Epithelial cell of proximal tubule (primary cell): ENCODE results near the gene USP37. TPM values are rescaled to one million over a fixed set of nuclear protein-coding genes. Genes with fewer than 3 reads are reported as not detected.
A peak's percentile ranks its signal among the peaks of the same experiment; 100 is the strongest.

Experiments used
- DNase-seq: peaks from one replicate; pipeline ENCODE4 v3.0.0-alpha.2; 2011; ENCODE audit warnings: low read depth
- H3K4me3 ChIP-seq: 2 replicates; pipeline ENCODE4 v1.5.1; 2011; ENCODE audit warnings: low read depth, mild to moderate bottlenecking, low read length
- total RNA-seq: library from RNA; depleted of rRNA; stranded (reverse); fragments of >200 nt; gene quantifications from 2 replicates; pipeline ENCODE4 v1.2.3, GENCODE V29; 2015
- TF ChIP-seq, protein P1 (sequence below): conservative IDR thresholded peaks from 2 replicates; pipeline ENCODE4 v1.5.1; 2012; ENCODE audit warnings: low read depth, mild to moderate bottlenecking, low read length

The USP37 gene
- total RNA-seq, 1 donor from 2014 or later: 14.9 TPM

DNA sequence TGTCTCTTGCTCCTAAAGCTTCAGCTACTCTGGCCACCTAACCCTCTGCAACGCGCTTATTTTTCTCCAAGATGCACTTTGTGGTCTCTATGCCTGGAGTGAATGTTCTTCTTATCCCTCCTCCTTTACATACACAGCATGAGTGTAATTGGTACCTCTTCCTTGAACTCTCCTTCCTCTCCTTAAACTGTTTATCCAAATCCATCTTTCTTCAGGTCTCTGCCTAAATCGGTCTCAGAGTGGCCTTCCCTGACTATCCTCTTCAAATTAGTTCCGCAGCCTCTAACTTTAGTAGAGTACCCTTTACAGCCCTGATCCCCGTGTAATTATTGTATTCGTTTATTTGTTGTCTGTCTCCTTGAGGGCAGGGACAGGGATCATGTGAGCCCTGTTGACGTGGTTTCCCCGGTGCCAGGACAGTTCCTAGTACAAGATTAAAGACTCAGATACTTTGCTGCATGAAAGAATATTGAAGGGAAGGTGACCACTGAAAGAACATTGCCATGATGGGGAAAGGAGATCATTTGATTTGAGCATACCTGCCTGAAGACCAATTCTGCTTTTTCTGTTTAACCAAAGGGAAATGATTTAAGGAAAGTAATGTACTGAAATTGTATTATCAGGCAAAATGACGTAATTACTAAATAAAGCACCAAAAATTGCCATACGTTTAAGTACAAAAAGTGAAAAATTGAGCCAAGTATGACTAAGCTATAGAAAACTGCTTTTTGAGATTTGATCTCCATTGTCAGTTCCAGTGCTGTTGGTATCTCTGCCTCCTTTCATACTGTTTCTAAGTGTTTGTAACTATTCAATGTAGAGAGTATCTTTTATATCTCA is 1.7 kb upstream of the USP37 start:
- DNase-seq: peak; percentile 39
- TF ChIP-seq, protein P1, sequence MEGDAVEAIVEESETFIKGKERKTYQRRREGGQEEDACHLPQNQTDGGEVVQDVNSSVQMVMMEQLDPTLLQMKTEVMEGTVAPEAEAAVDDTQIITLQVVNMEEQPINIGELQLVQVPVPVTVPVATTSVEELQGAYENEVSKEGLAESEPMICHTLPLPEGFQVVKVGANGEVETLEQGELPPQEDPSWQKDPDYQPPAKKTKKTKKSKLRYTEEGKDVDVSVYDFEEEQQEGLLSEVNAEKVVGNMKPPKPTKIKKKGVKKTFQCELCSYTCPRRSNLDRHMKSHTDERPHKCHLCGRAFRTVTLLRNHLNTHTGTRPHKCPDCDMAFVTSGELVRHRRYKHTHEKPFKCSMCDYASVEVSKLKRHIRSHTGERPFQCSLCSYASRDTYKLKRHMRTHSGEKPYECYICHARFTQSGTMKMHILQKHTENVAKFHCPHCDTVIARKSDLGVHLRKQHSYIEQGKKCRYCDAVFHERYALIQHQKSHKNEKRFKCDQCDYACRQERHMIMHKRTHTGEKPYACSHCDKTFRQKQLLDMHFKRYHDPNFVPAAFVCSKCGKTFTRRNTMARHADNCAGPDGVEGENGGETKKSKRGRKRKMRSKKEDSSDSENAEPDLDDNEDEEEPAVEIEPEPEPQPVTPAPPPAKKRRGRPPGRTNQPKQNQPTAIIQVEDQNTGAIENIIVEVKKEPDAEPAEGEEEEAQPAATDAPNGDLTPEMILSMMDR: no peak

GRCh38 chr2:218569038-218569431 is 884 bp upstream of the USP37 start:
- DNase-seq: peak; percentile 32
- TF ChIP-seq, protein P1: no peak
- H3K4me3 ChIP-seq: peak overlapping the region; percentile 77

More for the DNA sequence above, 1.7 kb upstream of the USP37 start:
- peak overlapping the region; percentile 77 for H3K4me3 ChIP-seq

GRCh38 chr2:218567797-218568189 is 358 bp downstream of the USP37 start:
- peak overlapping the region; percentile 77 for H3K4me3 ChIP-seq
- TF ChIP-seq, protein P1: no peak
- DNase-seq: no peak

- DNase-seq: no peak
- H3K4me3 ChIP-seq: no peak overlapping the region
- TF ChIP-seq, protein P1: no peak
Measured at GRCh38 chr2:218566296-218566695, 1.9 kb downstream of the USP37 start.

GRCh38 chr2:218564056-218564455 is 4.1 kb downstream of the USP37 start:
- H3K4me3 ChIP-seq: no peak overlapping the region
- TF ChIP-seq, protein P1: no peak
- DNase-seq: no peak

DNA sequence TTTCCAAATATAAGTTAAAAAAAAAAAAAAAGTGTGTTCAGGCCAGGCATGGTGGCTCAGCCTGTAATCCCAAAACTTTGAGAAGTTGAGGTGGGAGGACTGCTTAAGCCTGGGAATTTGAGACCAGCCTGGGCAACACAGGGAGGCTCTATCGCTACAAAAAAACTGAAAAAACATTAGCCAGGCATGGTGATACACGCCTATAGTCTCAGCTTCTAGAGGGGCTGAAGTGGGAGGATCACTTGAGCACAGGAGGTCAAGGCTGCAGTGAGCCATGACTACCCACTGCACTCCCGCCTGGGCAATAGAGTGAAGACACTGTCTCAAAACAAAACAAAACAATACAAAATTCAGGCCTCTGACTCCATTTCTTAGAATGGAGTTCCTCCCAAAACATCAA is 9.2 kb downstream of the USP37 start:
- TF ChIP-seq, protein P1: no peak
- no peak for DNase-seq
- no peak overlapping the region for H3K4me3 ChIP-seq

GRCh38 chr2:218557941-218558340 is 10.2 kb downstream of the USP37 start:
- TF ChIP-seq, protein P1: no peak
- no peak overlapping the region for H3K4me3 ChIP-seq
- DNase-seq: no peak
